Ishikawa (cell line): Measurements from ENCODE around the gene METTL21A.

Experiments used
- CEBPB ChIP-seq: IDR thresholded peaks from 2 replicates; pipeline ENCODE4 v1.6.1; 2012
- CREB1 ChIP-seq: IDR thresholded peaks from 2 replicates; pipeline ENCODE4 v1.6.1; 2012; ENCODE audit warnings: low read depth
- EGR1 ChIP-seq: IDR thresholded peaks from 2 replicates; pipeline ENCODE4 v1.6.1; 2012
- EP300 ChIP-seq: IDR thresholded peaks from 2 replicates; pipeline ENCODE4 v1.6.1; 2012; ENCODE audit warnings: borderline replicate concordance
- FOXM1 ChIP-seq: IDR thresholded peaks from 2 replicates; pipeline ENCODE4 v1.6.1; 2012; ENCODE audit warnings: low read depth, borderline replicate concordance
- REST ChIP-seq: IDR thresholded peaks from 2 replicates; pipeline ENCODE4 v1.6.1; 2012; ENCODE audit warnings: low read depth, mild to moderate bottlenecking
- TAF1 ChIP-seq: IDR thresholded peaks from 2 replicates; pipeline ENCODE4 v1.6.1; 2012; ENCODE audit warnings: low read depth, mild to moderate bottlenecking
- TEAD4 ChIP-seq: IDR thresholded peaks from 2 replicates; pipeline ENCODE4 v1.6.1; 2012
- YY1 ChIP-seq: IDR thresholded peaks from 2 replicates; pipeline ENCODE4 v1.6.1; 2012; ENCODE audit warnings: low read depth
- ZBTB7A ChIP-seq: IDR thresholded peaks from 2 replicates; pipeline ENCODE4 v1.6.1; 2012; ENCODE audit warnings: low read depth
- TF ChIP-seq, protein P1 (sequence below): IDR thresholded peaks from 2 replicates; pipeline ENCODE4 v1.6.1; 2012

- TF ChIP-seq TAF1 (no peak), EGR1 (no peak), TEAD4 (no peak), CREB1 (no peak), EP300 (no peak), REST (no peak), CEBPB (no peak), YY1 (no peak), ZBTB7A (no peak), FOXM1 (no peak)
- TF ChIP-seq, protein P1, sequence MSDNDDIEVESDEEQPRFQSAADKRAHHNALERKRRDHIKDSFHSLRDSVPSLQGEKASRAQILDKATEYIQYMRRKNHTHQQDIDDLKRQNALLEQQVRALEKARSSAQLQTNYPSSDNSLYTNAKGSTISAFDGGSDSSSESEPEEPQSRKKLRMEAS = no peak
These were observed 31.9 kb downstream of the METTL21A start for GRCh38 chr2:207593277-207593676.
